Mesenchymal stem cell (in vitro differentiated cells and primary cell): Measurements from ENCODE around the gene STAC.

Source experiments
- DNase-seq: peaks from one replicate; pipeline ENCODE4 v3.0.0-alpha.2; 2013
- H2AFZ ChIP-seq: one replicate; pipeline ENCODE4 v1.6.1; 2013; ENCODE audit warnings: low read depth, mild to moderate bottlenecking, control low read depth, inconsistent platforms, low read length, moderate library complexity
- H2AK5ac ChIP-seq: 2 replicates; pipeline ENCODE4 v1.6.1; 2013; ENCODE audit warnings: low read length, moderate library complexity, mild to moderate bottlenecking, inconsistent platforms; ENCODE audit not compliant: severe bottlenecking
- H2BK120ac ChIP-seq: one replicate; pipeline ENCODE4 v1.6.1; 2013; ENCODE audit warnings: low read depth, mild to moderate bottlenecking, inconsistent platforms, low read length, moderate library complexity
- H2BK12ac ChIP-seq, 2 experiments: one replicate each; pipeline ENCODE4 v1.6.1; 2013; ENCODE audit warnings: inconsistent platforms in 2 of 2, low read length in 2 of 2, mild to moderate bottlenecking in 2 of 2, moderate library complexity in 2 of 2, control low read depth in 1 of 2
- H2BK15ac ChIP-seq: one replicate; pipeline ENCODE4 v1.6.1; 2013; ENCODE audit warnings: mild to moderate bottlenecking, low read depth, inconsistent platforms; ENCODE audit not compliant: poor library complexity, severe bottlenecking
- H2BK5ac ChIP-seq: 2 replicates; pipeline ENCODE4 v1.6.1; 2013; ENCODE audit warnings: low read depth, mild to moderate bottlenecking, low read length, control low read depth, inconsistent platforms; ENCODE audit not compliant: poor library complexity, severe bottlenecking
- H3K14ac ChIP-seq, 2 experiments: one replicate each; pipeline ENCODE4 v1.6.1; 2013; ENCODE audit warnings: inconsistent platforms in 2 of 2, low read length in 2 of 2, control low read depth in 1 of 2, mild to moderate bottlenecking in 1 of 2, moderate library complexity in 1 of 2
- H3K18ac ChIP-seq, 2 experiments: one replicate each; pipeline ENCODE4 v1.6.1; 2013; ENCODE audit warnings: inconsistent platforms in 2 of 2, low read length in 2 of 2, control low read depth in 1 of 2, low read depth in 1 of 2, mild to moderate bottlenecking in 1 of 2
- H3K23ac ChIP-seq, 2 experiments: one replicate each; pipeline ENCODE4 v1.6.1; 2013; ENCODE audit warnings: inconsistent platforms in 2 of 2, low read length in 2 of 2, mild to moderate bottlenecking in 2 of 2, moderate library complexity in 2 of 2, control low read depth in 1 of 2
- H3K27ac ChIP-seq: 2 replicates; pipeline ENCODE4 v1.5.1; 2013; ENCODE audit warnings: mild to moderate bottlenecking, moderate library complexity, low read length, control low read depth, inconsistent platforms; ENCODE audit not compliant: poor library complexity, severe bottlenecking
- H3K27me3 ChIP-seq, 2 experiments: 2 replicates each; pipeline versions ENCODE4 v1.6.1 to v1.7.0; 2013; ENCODE audit warnings: low read length in 2 of 2, mild to moderate bottlenecking in 2 of 2, moderate library complexity in 2 of 2, control low read depth in 1 of 2, inconsistent platforms in 1 of 2; ENCODE audit not compliant: control insufficient read depth in 1 of 2, insufficient read depth in 1 of 2
- H3K36me3 ChIP-seq, 2 experiments: 2 replicates each; pipeline versions ENCODE4 v1.6.1 to v1.7.0; 2013; ENCODE audit warnings: low read length in 2 of 2, control low read depth in 1 of 2, inconsistent platforms in 1 of 2, low read depth in 1 of 2, mild to moderate bottlenecking in 1 of 2; ENCODE audit not compliant: insufficient read depth in 2 of 2, control insufficient read depth in 1 of 2
- H3K4ac ChIP-seq, 2 experiments: one replicate each; pipeline ENCODE4 v1.6.1; 2013; ENCODE audit warnings: inconsistent platforms in 2 of 2, low read length in 2 of 2, mild to moderate bottlenecking in 2 of 2, moderate library complexity in 2 of 2, control low read depth in 1 of 2, low read depth in 1 of 2
- H3K4me1 ChIP-seq: 2 replicates; pipeline ENCODE4 v1.6.1; 2013; ENCODE audit warnings: low read depth, low read length, control low read depth; ENCODE audit not compliant: control insufficient read depth, insufficient read depth
- H3K4me2 ChIP-seq: 2 replicates; pipeline ENCODE4 v1.6.1; 2013; ENCODE audit warnings: low read length, mild to moderate bottlenecking, inconsistent platforms; ENCODE audit not compliant: poor library complexity, severe bottlenecking
- H3K4me3 ChIP-seq, 2 experiments: 2 replicates each; pipeline versions ENCODE4 v1.5.1 to v1.7.0; 2013; ENCODE audit warnings: low read length in 2 of 2, mild to moderate bottlenecking in 2 of 2, control low read depth in 1 of 2, low read depth in 1 of 2; ENCODE audit not compliant: insufficient read depth in 1 of 2
- H3K79me1 ChIP-seq: replicated peaks from 2 replicates; pipeline ENCODE4 v1.6.1; 2013; ENCODE audit warnings: mild to moderate bottlenecking, control low read depth, low read length, inconsistent platforms; ENCODE audit not compliant: poor library complexity, severe bottlenecking
- H3K9ac ChIP-seq: 2 replicates; pipeline ENCODE4 v1.7.0; 2013; ENCODE audit warnings: mild to moderate bottlenecking, low read length, moderate library complexity
- H3K9me3 ChIP-seq: 2 replicates; pipeline ENCODE4 v1.7.0; 2013; ENCODE audit warnings: mild to moderate bottlenecking, low read length; ENCODE audit not compliant: control insufficient read depth
- H4K8ac ChIP-seq: one replicate; pipeline ENCODE4 v1.6.1; 2013; ENCODE audit warnings: inconsistent platforms, mild to moderate bottlenecking, low read length, moderate library complexity
- H4K91ac ChIP-seq: one replicate; pipeline ENCODE4 v1.6.1; 2013; ENCODE audit warnings: mild to moderate bottlenecking, low read length, inconsistent platforms
- WGBS: methylation state at CpG from one replicate; pipeline ENCODE4 v1.1.7; 2013; ENCODE audit warnings: mixed read lengths; 5-methylcytosine and 5-hydroxymethylcytosine counted together

Gene STAC

DNA sequence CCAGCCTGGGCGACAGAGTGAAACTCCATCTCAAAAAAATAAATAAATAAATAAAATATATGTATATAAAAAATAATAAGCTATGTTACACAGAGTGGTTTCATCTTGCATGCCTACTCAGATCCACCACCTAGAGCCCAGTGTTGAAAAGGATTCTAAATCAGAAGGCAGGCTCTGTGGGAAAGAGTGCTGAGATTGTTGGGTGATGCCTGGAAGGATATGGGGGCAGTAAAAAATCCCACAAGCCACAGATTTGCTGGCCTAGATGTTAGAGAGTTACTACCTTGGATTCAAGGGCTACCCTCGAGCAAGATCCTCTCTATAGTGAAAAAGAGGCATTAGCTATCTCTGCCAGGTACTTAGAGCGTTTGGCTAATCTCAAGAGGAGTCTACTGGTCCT lies 144.3 kb downstream of the STAC start:
- H2BK5ac ChIP-seq: no peak overlapping the region
- no peak overlapping the region for H3K4me3 ChIP-seq
- H2BK15ac ChIP-seq: no peak overlapping the region
- no peak overlapping the region for H2AFZ ChIP-seq
- H3K4me2 ChIP-seq: no peak overlapping the region
- peak overlapping the region; percentile 87 for H3K9ac ChIP-seq
- no peak overlapping the region for H3K23ac ChIP-seq
- H3K27ac ChIP-seq: no peak overlapping the region
- H4K8ac ChIP-seq: no peak overlapping the region
- no peak for DNase-seq
- no CpG with 5 or more reads among the region's 3 CpGs for WGBS
- no peak overlapping the region for H3K4ac ChIP-seq
- H3K9me3 ChIP-seq: no peaks in the 10 kb centered on the region
- no peak overlapping the region for H2AK5ac ChIP-seq
- H2BK12ac ChIP-seq: no peak overlapping the region
- H3K27me3 ChIP-seq: no peaks in the 10 kb centered on the region
- H4K91ac ChIP-seq: no peak overlapping the region
- H3K79me1 ChIP-seq: no peaks in the 10 kb centered on the region
- H3K14ac ChIP-seq: no peak overlapping the region
- no peak overlapping the region for H2BK120ac ChIP-seq
- peaks cover 1% of the 10 kb centered on the region for H3K4me1 ChIP-seq
- no peak overlapping the region for H3K18ac ChIP-seq
- peaks cover 0 to 10% of the 10 kb centered on the region in 2 experiments for H3K36me3 ChIP-seq

DNA sequence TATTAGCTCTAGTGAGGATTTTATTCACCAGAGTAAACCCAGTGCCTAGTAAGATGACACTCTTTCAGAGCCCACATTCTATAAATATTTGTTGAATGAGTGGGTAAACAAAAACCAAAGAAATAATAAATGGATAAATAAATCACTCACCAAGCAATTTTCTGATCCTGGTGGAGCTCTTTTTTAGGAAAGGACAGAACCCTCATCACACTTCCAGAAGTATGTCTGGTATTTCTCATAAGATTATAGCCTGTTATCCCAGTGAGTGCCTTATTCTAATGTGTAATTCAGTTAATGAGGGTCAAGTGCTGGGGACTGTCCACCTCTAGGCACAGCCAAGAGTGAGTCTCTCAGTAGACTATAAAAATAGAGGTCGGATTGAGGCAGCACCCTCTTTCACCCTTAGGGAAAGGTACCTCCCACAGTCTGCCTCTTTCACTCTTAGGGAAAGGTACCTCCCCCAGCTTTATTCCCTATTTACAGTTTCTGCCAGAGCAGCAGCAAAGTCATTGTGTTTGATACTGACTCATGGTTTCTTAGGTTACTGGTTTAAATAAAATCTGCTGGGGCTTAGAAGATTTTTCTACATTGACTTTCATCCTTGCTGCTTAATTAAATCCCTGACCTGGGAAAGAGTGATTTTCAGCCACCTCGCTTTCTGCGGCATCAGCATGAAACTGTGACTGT lies 145.0 kb downstream of the STAC start:
- Histone ChIP-seq H3K14ac (no peak overlapping the region), H2BK15ac (no peak overlapping the region), H3K27me3 (no peaks in the 10 kb centered on the region), H2BK5ac (no peak overlapping the region), H3K4me2 (no peak overlapping the region), H4K8ac (no peak overlapping the region), H3K18ac (no peak overlapping the region), H2BK120ac (no peak overlapping the region), H3K9ac (peak overlapping the region; percentile 87), H3K79me1 (no peaks in the 10 kb centered on the region), H3K27ac (peak overlapping the region; percentile 47), H4K91ac (no peak overlapping the region), H3K9me3 (no peaks in the 10 kb centered on the region), H2AK5ac (no peak overlapping the region), H3K4me1 (peaks cover 1% of the 10 kb centered on the region), H3K4ac (no peak overlapping the region), H3K36me3 (peaks cover 0 to 10% of the 10 kb centered on the region in 2 experiments), H2AFZ (no peak overlapping the region), H3K23ac (no peak overlapping the region), H2BK12ac (no peak overlapping the region), H3K4me3 (no peak overlapping the region)
- DNase-seq: peak; percentile 46
- 89% methylated on average over 2 of the region's 3 CpGs for WGBS

DNA sequence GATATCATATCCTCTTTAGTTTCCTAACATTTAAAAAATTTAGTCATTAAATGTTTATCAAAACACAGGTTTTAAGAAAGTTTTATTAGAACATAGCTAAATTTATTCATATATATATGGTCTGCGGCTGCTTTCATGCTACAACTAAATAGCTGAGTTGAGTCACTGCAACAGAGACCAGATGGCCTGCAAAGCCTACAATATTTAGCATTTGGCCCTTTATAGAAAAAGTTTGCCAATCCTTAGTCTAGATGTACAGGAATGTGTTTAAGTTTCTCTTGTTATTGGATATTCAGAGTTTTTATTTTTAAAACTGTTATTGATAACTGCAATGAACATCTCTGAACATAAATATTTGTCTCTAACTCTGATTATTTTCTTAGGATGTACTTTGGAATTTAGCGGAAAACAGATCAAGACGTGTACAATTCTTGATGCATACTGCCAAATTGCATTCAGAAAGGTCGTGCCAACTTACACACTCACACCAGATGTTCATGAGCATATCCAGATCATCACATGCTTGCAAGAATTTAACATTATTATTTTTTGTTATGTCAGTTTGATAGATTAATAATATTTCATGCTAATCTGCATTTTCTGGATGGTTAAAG lies 157.9 kb downstream of the STAC start:
- H3K4me3 ChIP-seq: no peak overlapping the region
- no peaks in the 10 kb centered on the region for H3K4me1 ChIP-seq
- no peak overlapping the region for H2AFZ ChIP-seq
- no peak overlapping the region for H3K4me2 ChIP-seq
- no peak overlapping the region for H2BK120ac ChIP-seq
- H3K27ac ChIP-seq: no peak overlapping the region
- H2BK15ac ChIP-seq: no peak overlapping the region
- H4K8ac ChIP-seq: no peak overlapping the region
- H3K18ac ChIP-seq: no peak overlapping the region
- no peak overlapping the region for H3K4ac ChIP-seq
- no peak overlapping the region for H3K23ac ChIP-seq
- H2AK5ac ChIP-seq: no peak overlapping the region
- no peak for DNase-seq
- no peaks in the 10 kb centered on the region for H3K79me1 ChIP-seq
- H3K14ac ChIP-seq: no peak overlapping the region
- H3K9me3 ChIP-seq: no peaks in the 10 kb centered on the region
- no peaks in the 10 kb centered on the region for H3K36me3 ChIP-seq
- H3K27me3 ChIP-seq: no peaks in the 10 kb centered on the region
- no peak overlapping the region for H4K91ac ChIP-seq
- H3K9ac ChIP-seq: no peak overlapping the region
- H2BK5ac ChIP-seq: no peak overlapping the region
- 94% methylated on average over 2 of the region's 4 CpGs for WGBS
- no peak overlapping the region for H2BK12ac ChIP-seq

DNA sequence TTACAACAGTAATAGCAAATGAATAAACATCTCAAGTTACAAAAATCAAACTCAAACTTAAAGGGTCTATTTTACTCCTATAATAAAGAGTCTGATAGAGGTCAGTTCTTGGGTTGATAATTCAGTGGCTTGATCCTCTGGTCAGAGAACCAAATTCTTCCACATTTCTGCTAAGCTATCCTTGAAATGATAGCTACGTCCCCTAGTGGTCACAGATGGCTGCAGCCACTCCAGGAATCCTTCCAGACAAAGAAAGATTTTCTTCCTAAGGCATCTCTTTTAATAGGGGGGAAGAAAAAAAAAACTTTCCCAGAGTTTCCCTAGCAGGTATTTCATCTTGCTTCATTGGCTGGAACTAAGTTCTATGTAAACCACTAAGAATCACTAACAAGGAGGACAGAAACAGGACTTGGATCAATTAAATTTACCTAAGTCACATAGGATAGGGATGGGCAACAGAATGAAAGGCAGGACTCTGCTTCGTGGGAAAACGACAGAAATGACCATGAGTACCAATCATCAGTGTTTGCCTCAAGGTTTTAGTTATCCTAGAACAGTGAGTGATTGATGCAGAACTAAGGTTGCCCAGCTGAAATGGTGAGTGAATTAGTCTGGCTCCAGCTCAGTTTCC lies 160.7 kb downstream of the STAC start:
- H3K4me3 ChIP-seq: no peak overlapping the region
- peak; percentile 26 for DNase-seq
- no peak overlapping the region for H3K23ac ChIP-seq
- H3K9ac ChIP-seq: no peak overlapping the region
- no peak overlapping the region for H3K4ac ChIP-seq
- H3K14ac ChIP-seq: no peak overlapping the region
- H2BK5ac ChIP-seq: no peak overlapping the region
- no peak overlapping the region for H4K91ac ChIP-seq
- no peak overlapping the region for H2AFZ ChIP-seq
- no peaks in the 10 kb centered on the region for H3K36me3 ChIP-seq
- WGBS: 67% methylated on average over 2 of the region's 3 CpGs
- no peak overlapping the region for H3K27ac ChIP-seq
- H3K18ac ChIP-seq: no peak overlapping the region
- H3K27me3 ChIP-seq: no peaks in the 10 kb centered on the region
- no peaks in the 10 kb centered on the region for H3K4me1 ChIP-seq
- H3K79me1 ChIP-seq: no peaks in the 10 kb centered on the region
- no peak overlapping the region for H2AK5ac ChIP-seq
- H2BK120ac ChIP-seq: no peak overlapping the region
- no peak overlapping the region for H2BK12ac ChIP-seq
- no peak overlapping the region for H3K4me2 ChIP-seq
- H4K8ac ChIP-seq: no peak overlapping the region
- H2BK15ac ChIP-seq: no peak overlapping the region
- no peaks in the 10 kb centered on the region for H3K9me3 ChIP-seq
